Epidermal melanocyte (primary cell): ENCODE measurements around the gene ABLIM1.

Experiments
- DNase-seq: peaks from one replicate; pipeline ENCODE4 v3.0.0; 2011; ENCODE audit warnings: low spot score; ENCODE audit not compliant: insufficient read length

The ABLIM1 gene

DNA sequence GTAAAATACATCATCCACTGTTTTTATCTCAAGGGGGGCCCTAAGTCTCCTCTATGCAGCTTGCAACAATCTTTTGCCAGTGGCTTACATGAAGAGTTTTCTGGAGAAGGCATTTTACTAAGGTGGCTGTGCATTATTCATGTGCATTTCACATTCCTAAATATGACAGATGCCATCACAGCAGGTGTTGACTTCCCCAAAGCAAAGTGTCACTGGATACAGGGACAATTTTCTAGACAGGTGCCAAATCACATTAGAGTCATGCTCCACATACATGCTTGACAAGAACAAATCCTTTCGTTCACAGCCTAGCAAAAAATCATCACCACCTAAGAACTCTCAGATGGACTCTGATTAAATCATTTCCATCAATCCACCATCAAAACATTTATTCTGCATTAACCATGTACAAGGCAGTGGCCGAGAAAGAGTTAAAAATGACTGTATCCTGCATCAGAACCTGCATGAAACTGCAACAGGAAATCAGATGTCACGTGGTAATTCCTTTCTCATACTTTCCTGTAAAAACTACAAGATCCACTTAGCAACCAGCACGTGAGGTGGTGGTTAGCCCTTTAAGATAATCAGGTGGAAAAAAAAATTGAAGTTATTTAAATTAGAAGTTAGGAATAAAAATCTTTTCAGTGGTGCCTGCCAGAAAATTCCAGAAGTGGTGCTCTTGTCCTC is 165.6 kb downstream of the ABLIM1 start:
- DNase-seq, result no peak

DNA sequence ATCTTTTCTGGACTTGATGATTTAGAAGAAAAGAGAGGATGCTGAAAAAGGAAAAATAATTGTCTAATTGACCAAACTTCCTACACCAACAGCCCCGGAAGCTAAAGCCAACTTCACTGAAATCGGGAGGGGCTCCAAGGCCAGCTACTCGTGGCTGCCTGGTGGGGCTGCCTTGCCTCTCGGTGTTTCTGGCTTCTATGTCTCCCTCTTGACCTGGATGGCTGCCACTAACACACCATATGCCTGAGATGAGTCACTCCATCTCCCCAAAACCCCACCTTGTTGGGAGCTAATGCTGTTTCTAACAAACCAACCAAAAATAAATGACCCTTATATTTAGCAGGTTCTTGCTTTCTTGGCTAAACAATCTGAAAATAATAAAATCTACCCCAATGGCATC is 166.1 kb downstream of the ABLIM1 start:
- DNase-seq, result no peak

GRCh38 chr10:114491419-114491818 is 166.7 kb downstream of the ABLIM1 start:
- DNase-seq, result no peak

GRCh38 chr10:114489521-114490310 is 168.4 kb downstream of the ABLIM1 start:
- DNase-seq, result no peak

DNA sequence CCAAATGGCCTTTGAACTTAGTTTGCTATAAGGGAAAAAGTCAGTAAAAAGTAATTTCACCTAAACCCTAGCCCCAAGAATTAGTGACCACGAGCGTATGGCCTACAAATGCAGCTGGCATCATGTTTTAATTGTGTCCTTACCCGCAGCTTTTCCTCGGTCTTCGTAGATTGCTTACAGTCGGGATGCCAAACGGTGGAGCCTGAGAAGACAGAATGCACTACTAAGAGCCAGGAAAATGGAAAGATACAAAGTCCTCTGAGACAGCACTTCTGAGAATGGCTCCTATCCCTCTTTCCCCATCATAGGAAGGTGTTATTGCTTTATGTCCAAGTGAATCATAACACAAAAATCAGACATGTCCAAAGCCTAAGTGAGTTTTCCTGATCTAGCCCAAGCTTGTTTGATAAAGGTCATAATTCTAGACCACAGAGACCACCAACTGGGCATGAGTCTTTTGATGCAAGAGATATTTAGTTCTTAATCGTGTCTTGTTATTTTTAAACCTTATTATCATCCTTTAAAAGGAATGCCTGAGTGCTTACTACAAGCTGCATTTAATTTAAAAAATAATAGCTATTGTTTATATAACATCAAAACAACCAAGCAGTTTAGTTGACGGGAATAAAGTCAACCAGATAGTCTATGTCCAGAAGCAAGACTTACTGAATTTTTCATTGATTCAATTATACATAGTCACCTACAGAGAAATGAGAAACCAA is 170.1 kb downstream of the ABLIM1 start:
- DNase-seq, result no peak

- DNase-seq, result no peak
These were observed 170.9 kb downstream of the ABLIM1 start for GRCh38 chr10:114486938-114487814.

GRCh38 chr10:114485696-114486400 is 172.2 kb downstream of the ABLIM1 start:
- no peak for DNase-seq

GRCh38 chr10:114483575-114483974 is 174.5 kb downstream of the ABLIM1 start:
- no peak for DNase-seq

GRCh38 chr10:114482480-114483304 is 175.4 kb downstream of the ABLIM1 start:
- no peak for DNase-seq

- DNase-seq, result no peak
These were observed 177.0 kb downstream of the ABLIM1 start for GRCh38 chr10:114481055-114481454.

DNA sequence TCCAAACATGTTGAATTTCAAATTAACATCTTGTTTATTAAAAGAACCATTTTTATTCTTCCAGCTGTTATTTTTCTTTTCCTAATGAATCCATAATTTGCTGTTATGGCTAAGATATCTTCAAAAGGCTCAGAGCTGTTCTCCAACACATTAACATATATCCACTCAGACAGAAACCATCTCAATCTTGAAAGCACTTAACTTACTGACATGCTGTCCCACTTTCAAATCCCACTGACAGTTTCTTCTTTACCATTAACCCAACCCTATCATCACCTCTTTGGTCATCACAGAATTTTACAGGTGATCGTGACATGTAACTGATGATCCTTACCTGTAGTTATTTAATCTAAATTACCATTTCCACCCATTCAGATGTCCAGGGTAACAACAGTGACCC is 178.2 kb downstream of the ABLIM1 start:
- no peak for DNase-seq

DNA sequence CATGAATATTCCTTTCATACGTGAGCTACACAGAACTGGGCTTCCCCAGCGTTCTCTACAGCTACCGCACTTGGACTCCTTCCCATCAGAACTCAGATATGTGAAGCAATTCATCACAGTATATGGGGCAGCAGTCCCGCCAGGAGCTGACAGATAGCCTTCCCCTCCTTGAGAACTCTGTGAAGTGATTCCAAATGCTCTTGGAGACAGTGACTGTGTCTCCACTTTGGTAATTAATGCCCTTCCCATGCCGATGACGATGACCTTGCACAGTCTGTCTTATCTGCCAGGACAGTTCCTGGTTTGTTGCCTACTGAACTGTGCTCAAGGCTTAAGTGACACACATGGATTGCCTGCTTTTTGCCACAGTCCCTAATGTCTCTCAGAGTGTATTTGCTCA is 178.8 kb downstream of the ABLIM1 start:
- DNase-seq, result no peak

- no peak for DNase-seq
These were observed 179.8 kb downstream of the ABLIM1 start for GRCh38 chr10:114478281-114478680.

GRCh38 chr10:114477285-114477684 is 180.8 kb downstream of the ABLIM1 start:
- no peak for DNase-seq

DNA sequence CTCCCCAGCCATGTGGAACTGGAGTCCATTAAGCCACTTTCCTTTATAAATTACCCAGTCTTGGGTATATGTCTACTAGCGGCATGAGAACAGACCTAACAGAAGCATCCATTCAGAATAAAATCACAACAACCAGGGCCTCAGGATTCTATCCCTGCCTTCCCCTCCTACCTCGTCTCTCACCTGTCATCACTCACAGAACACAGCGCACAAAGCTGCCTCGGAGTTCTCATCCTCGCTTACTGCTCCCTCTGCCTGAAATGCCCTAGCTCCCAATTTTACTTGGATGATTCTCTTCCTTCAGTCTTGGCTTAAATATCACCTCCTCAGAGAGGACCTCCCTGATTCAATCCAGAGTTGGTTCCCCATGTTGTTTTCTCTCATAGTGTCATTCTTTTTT is 183.1 kb downstream of the ABLIM1 start:
- DNase-seq, result no peak

DNA sequence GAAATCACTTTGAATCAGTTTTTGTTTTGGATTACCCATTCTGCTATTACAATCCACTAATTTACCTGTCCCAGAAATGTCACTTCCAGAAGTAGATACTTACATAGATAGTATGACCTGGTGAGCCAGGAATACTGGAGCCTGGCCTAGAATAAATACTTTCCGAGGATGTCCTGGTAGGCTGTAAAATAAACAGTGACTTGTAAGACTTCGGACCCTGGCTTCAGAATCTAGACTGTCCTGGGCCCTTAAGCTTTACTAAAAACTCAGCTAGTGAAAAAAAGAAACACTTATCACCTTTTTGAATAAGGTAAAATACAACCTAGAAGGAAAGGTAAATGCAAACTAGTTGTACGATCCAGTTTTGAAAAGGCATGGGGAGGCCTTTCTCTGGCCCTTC is 184.3 kb downstream of the ABLIM1 start:
- no peak for DNase-seq

DNA sequence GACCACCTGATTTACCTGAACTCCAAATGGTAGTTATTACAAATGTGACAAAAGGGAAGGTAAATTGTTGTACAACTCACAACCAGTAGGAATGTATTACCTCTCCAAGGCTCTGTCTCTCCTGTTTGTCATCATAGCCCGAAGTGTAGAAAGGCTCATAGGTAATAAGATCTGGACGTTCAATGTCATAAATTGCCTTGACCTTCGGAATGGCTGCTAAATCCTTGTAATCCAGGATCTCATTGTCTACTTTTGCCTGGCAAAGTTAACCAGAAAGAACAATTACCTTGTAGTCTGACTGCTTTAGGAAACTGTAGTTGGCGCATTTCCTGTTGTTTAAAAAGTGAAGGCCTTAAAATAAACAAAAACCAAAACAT is 185.2 kb downstream of the ABLIM1 start:
- no peak for DNase-seq

- no peak for DNase-seq
These were observed 185.9 kb downstream of the ABLIM1 start for GRCh38 chr10:114471906-114472876.
